Muscle layer of duodenum (tissue), 2 donors: ENCODE data around the gene NTRK2.

Source experiments
- H3K27ac ChIP-seq: one replicate; pipeline ENCODE4 v1.7.0; 2013; ENCODE audit warnings: mild to moderate bottlenecking, low read length
- H3K27me3 ChIP-seq: one replicate; pipeline ENCODE4 v1.7.0; 2013; ENCODE audit warnings: low read depth, mild to moderate bottlenecking, control low read depth, low read length
- H3K36me3 ChIP-seq, 2 donors: one replicate each; pipeline ENCODE4 v1.7.0; 2013; ENCODE audit warnings: low read length in 2 of 2, control low read depth in 1 of 2, mild to moderate bottlenecking in 1 of 2; ENCODE audit not compliant: insufficient read depth in 2 of 2, control insufficient read depth in 1 of 2
- H3K4me1 ChIP-seq, 2 donors: one replicate each; pipeline ENCODE4 v1.7.0; 2013; ENCODE audit warnings: low read length in 2 of 2, mild to moderate bottlenecking in 2 of 2, control low read depth in 1 of 2, moderate library complexity in 1 of 2; ENCODE audit not compliant: insufficient read depth in 2 of 2, control insufficient read depth in 1 of 2
- H3K4me3 ChIP-seq, 2 donors: one replicate each; pipeline ENCODE4 v1.7.0; 2013; ENCODE audit warnings: low read length in 2 of 2, low read depth in 1 of 2, mild to moderate bottlenecking in 1 of 2
- H3K9me3 ChIP-seq, 2 donors: one replicate each; pipeline ENCODE4 v1.7.0; 2013; ENCODE audit warnings: low read length in 2 of 2, control low read depth in 1 of 2, mild to moderate bottlenecking in 1 of 2; ENCODE audit not compliant: control insufficient read depth in 1 of 2
- donor health status: healthy.

Gene NTRK2

DNA sequence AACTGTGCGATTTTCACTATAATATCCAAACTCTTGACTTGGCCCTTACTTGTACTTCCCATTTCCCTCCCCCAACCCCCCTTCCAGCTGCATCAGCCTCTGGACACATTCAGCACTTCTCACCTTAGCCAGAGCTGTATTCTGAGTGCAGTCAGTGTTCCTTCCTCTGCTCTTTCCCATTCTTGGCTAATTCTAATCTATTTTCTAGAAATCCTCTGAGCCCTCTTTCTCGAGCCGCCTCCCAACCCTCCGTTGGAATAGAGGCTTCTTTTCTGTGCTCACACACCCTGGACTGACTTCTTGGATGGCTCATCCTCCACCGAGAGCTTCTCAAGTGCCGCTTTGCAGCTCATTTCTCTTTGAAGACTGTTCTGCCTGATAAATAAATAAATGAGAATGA lies 188.8 kb downstream of the NTRK2 start:
- Histone ChIP-seq H3K27me3 (no peaks in the 10 kb centered on the region), H3K9me3 (no peaks in the 10 kb centered on the region), H3K4me1 (peaks cover 0 to 8% of the 10 kb centered on the region in 2 donors), H3K36me3 (no peaks in the 10 kb centered on the region), H3K4me3 (no peak overlapping the region), H3K27ac (no peak overlapping the region)

DNA sequence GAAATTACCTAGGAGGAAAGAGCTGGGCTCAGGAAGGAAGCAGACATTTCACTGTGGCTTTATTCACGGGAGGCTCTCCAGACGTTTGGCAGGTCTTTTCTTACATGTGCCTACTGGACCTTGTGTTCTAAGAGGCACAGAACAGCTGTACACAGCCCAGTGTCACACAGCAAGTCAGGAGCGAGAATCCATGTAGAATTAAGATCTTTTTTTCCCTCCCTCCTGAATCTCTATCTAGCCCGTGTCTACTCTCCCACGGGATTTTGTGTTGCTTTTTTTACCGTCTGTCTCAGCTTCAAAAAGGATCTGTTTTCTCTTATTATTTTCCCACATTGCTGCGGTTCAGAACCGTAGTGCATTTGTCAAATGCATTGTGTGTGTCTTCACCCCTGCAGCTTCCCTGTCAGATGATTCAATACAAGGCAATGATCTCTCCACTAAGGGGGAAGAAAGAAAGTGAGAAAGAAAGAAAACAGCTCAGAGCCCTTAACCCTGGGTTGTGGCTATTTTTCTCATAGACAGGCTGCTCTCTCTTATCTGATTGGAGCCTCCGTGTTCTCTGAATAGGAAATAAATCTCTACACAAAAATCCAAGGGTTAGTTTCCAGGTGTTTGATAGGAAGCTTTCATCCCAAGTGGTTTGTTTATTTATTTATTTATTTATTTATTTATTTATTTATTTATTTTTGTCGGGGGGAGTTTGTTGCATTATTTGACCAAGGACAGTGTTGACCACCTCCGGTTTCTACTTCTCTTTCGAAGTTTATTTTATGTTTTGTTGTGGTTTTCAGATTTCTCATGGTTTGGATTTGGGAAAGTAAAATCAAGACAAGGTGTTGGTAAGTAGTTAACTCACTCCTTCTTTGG lies 191.0 kb downstream of the NTRK2 start:
- Histone ChIP-seq H3K36me3 (no peaks in the 10 kb centered on the region), H3K4me1 (peaks cover 0 to 5% of the 10 kb centered on the region in 2 donors), H3K4me3 (no peak overlapping the region), H3K9me3 (no peaks in the 10 kb centered on the region), H3K27me3 (no peaks in the 10 kb centered on the region), H3K27ac (no peak overlapping the region)

DNA sequence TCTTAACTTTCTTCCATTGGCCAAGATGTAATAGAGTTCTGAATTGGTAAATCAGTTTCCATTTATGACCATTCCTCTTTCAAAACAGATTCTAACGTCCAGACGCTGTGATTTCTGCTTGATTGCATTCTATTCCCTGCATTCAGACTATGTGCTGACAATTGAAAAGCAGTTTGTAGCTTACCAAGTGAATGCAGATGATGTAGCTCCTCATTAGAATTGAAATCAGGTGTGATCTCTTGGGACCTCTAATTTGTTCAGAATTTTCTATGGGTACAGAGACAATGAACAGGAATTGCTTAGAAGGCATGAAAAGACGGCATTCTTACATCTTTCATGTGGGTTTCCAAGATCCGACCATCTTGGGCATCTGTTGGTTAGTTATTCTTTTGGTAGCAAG lies 191.9 kb downstream of the NTRK2 start:
- Histone ChIP-seq H3K4me3 (no peak overlapping the region), H3K27me3 (no peaks in the 10 kb centered on the region), H3K9me3 (no peaks in the 10 kb centered on the region), H3K4me1 (no peaks in the 10 kb centered on the region), H3K27ac (no peak overlapping the region), H3K36me3 (no peaks in the 10 kb centered on the region)

DNA sequence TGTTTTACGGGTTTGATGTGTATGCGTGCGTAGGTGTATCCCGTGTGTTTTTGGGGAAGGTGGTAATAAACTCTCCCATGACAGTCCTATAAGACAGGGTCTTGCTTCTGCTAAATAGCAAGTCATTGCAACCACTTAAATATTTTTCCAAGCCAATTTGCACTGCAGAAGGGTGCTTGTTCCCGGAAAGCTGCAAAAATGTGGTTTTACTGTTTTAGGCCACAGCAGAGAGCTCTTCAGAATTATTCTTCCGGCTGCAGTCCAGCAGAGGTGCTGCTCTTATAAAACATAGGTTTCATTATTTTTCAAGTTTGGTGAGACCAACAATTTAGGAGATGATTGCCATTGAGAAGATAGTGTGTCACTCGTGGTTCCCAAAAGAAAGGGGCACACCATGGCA lies 192.8 kb downstream of the NTRK2 start:
- Histone ChIP-seq H3K4me3 (no peak overlapping the region), H3K9me3 (no peaks in the 10 kb centered on the region), H3K4me1 (no peaks in the 10 kb centered on the region), H3K27ac (no peak overlapping the region), H3K36me3 (no peaks in the 10 kb centered on the region), H3K27me3 (no peaks in the 10 kb centered on the region)

DNA sequence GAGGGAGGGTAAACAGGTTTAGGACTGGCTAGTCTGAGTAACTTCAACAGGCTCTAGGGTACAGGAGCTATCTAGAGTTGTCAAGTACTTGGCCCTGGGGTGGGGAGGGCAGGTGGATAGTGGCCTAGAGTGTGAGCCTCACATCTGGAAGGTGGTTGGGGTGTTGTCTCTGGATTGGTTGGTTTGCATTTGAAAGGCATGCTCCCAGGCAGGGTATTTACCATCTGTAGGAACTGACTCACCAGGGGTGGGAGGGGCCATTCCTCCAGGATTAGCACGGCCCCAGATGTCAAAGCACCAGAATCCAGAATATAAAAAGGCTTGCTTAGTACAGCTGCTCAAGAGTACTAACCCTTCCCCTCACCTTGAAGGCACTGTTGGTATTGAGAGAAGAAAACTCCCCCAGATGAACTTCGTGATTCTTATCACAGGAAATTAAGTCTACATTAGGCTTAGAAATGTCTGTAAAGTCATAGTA lies 193.3 kb downstream of the NTRK2 start:
- H3K4me3 ChIP-seq, result no peak overlapping the region
- H3K4me1 ChIP-seq, result no peaks in the 10 kb centered on the region
- H3K27me3 ChIP-seq, result no peaks in the 10 kb centered on the region
- H3K9me3 ChIP-seq, result no peaks in the 10 kb centered on the region
- H3K27ac ChIP-seq, result no peak overlapping the region
- H3K36me3 ChIP-seq, result no peaks in the 10 kb centered on the region

DNA sequence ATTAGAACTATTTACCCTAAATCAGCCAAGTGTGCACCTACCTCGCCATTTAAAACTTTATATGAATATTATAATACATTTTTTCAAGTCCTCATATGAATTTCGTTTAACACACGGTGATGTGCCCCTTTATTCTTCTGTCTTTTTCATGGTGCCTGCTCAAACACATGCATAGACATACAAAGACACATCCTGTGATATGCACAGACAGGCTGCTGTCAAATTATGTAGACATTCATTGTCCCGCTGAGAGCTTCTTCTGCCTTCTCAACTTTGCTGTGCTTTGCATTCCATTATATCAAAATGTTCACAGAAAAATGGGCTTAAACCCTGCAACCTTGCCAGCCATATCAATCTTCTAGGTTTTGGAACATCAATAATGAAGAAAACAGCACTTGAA lies 193.8 kb downstream of the NTRK2 start:
- Histone ChIP-seq H3K27me3 (no peaks in the 10 kb centered on the region), H3K36me3 (no peaks in the 10 kb centered on the region), H3K4me1 (no peaks in the 10 kb centered on the region), H3K4me3 (no peak overlapping the region), H3K27ac (no peak overlapping the region), H3K9me3 (no peaks in the 10 kb centered on the region)

DNA sequence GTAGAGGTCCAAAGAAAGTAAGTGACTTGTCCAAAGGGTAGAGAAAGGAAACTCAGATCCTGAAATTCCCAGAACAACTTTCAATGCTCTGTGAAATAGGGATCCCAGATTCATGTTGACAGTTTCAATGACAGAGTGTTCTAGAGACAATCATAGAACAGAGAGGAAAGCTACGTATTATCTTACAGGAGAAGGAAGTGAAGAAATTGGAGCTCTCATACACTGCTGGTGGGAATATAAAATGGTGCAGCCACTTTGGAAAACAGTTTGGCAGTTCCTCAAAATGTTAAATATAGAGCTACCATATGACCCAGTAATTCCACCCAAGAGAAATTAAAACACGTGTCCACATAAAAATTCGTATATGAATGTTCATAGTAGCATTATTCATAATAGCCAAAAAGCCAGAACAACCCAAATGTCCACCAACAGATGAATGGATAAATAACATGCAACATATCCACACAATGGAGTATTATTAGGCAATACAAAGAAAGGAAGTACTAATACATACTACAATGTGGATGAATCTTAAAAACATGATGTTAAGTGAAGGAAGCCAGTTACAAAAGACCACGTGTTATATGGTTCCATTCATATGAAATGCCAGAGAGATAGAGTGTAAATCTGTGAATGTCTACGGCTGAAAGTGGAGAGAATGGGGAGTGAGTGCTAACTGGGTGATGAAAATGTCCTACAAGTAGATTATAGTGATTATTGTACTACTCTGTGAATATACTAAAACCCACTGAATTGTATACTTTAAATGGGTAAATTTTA lies 197.1 kb downstream of the NTRK2 start:
- Histone ChIP-seq H3K36me3 (no peaks in the 10 kb centered on the region), H3K4me1 (no peaks in the 10 kb centered on the region), H3K9me3 (no peaks in the 10 kb centered on the region), H3K27ac (no peak overlapping the region), H3K4me3 (no peak overlapping the region), H3K27me3 (no peaks in the 10 kb centered on the region)

DNA sequence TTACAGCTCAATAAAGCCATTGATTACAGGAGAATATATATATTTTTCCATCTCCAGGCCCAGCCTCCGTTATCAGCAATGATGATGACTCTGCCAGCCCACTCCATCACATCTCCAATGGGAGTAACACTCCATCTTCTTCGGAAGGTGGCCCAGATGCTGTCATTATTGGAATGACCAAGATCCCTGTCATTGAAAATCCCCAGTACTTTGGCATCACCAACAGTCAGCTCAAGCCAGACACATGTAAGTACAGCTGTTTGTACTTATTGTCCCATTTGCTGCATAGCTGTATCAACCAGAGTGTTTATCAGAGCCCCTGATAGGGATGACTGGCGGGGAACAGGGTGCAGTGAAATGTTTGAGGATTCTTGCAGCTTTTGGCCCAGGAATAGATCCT lies 197.7 kb downstream of the NTRK2 start:
- Histone ChIP-seq H3K27ac (no peak overlapping the region), H3K4me1 (no peaks in the 10 kb centered on the region), H3K27me3 (no peaks in the 10 kb centered on the region), H3K4me3 (no peak overlapping the region), H3K36me3 (no peaks in the 10 kb centered on the region), H3K9me3 (no peaks in the 10 kb centered on the region)

DNA sequence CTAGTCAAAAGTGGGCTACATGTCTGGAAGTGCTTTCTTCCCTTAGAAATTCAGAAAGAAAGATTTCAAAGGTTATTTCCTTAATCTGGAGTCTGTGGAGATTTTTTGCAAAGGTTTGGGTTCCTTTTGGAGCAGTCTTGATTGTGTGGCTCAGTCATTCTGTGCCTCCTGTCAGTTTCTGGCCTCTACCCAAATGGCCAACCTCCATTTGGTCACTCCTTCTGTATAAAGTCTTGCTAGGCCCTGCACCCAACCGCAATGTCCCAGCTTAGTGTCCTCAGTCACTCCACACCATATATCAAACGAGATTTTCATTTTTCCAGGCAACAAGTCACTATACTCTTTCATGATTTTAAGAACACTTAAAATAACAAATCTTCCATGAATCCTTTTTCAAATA lies 199.6 kb downstream of the NTRK2 start:
- Histone ChIP-seq H3K4me1 (no peaks in the 10 kb centered on the region), H3K4me3 (no peak overlapping the region), H3K27ac (no peak overlapping the region), H3K27me3 (no peaks in the 10 kb centered on the region), H3K9me3 (no peaks in the 10 kb centered on the region), H3K36me3 (no peaks in the 10 kb centered on the region)

DNA sequence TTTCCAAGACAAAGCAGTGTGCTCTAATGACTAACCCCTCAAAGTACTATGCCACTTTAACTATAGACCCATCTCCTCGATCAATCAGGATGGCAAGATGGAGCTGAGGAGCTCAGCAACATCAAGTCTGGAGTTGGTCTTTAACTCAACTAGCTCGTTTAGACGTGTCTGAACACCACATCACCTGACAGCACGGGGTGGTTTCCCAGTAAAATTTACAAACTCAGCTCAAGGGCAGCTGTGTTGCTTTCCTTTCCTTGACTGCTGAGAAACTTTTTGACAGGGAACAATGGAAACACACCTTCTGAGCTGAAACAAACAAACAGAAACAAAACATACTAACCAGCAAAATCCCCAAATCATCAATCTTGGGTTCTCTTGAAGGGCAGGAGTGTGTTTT lies 202.5 kb downstream of the NTRK2 start:
- H3K27ac ChIP-seq, result no peak overlapping the region
- no peaks in the 10 kb centered on the region for H3K27me3 ChIP-seq
- no peaks in the 10 kb centered on the region for H3K36me3 ChIP-seq
- no peak overlapping the region for H3K4me3 ChIP-seq
- no peaks in the 10 kb centered on the region for H3K4me1 ChIP-seq
- H3K9me3 ChIP-seq, result no peaks in the 10 kb centered on the region

DNA sequence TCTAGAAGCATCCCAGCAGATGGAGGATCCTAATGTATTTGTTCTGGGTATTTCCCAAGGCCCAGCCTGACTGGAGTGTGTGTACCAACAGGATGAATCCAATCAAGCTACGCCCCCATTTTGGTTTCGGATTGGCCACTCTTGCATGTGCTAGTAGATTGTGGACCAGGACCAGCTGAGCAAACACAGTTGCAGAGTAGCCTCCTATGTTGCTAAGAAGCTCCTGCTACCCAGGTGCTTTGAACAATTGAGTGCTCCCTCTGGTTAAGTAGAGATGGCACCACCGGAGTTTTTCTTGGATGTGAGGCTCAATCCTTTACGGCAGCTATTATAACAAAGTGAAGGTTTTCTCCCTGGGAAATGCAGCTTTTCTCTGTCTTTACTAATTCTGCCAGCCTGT lies 204.5 kb downstream of the NTRK2 start:
- no peak overlapping the region for H3K4me3 ChIP-seq
- H3K9me3 ChIP-seq, result no peaks in the 10 kb centered on the region
- H3K36me3 ChIP-seq, result no peaks in the 10 kb centered on the region
- H3K27ac ChIP-seq, result no peak overlapping the region
- H3K4me1 ChIP-seq, result no peaks in the 10 kb centered on the region
- H3K27me3 ChIP-seq, result no peaks in the 10 kb centered on the region
